HG03558 (cell line): ENCODE results near the gene C2orf68.
"Not testable (repeated sequence)": the region's sequence is repeated elsewhere in the genome, so short reads cannot be mapped to it uniquely, and the experiment has no call there.

ENCODE experiments used
- ATAC-seq: cut with Tn5 transposase; IDR thresholded peaks from one replicate; pipeline ENCODE4 v1.9.1; 2021; ENCODE audit warnings: moderate number of reproducible peaks; ENCODE audit not compliant: unreplicated experiment; ENCODE audit errors: extremely low read depth

C2orf68 gene

GRCh38 chr2:85635011-85635410, 23.1 kb upstream of the C2orf68 start:
- no peak for ATAC-seq

- no peak for ATAC-seq
Measured at GRCh38 chr2:85631316-85631715, 19.4 kb upstream of the C2orf68 start.

GRCh38 chr2:85628658-85629057, 16.8 kb upstream of the C2orf68 start:
- peak; percentile 52 for ATAC-seq

GRCh38 chr2:85623991-85624390, 12.1 kb upstream of the C2orf68 start:
- ATAC-seq: no peak

GRCh38 chr2:85621338-85621737, 9.5 kb upstream of the C2orf68 start:
- ATAC-seq: no peak

GRCh38 chr2:85619617-85620016, 7.8 kb upstream of the C2orf68 start:
- ATAC-seq: no peak

- ATAC-seq: not testable (repeated sequence)
Measured at GRCh38 chr2:85617723-85618122, 5.9 kb upstream of the C2orf68 start.

- ATAC-seq: no peak
Measured at GRCh38 chr2:85615413-85615728, 3.5 kb upstream of the C2orf68 start.

GRCh38 chr2:85614757-85615156, 2.9 kb upstream of the C2orf68 start:
- not testable (repeated sequence) for ATAC-seq

- ATAC-seq: no peak
Measured at GRCh38 chr2:85613717-85614515, 2.0 kb upstream of the C2orf68 start.

- no peak for ATAC-seq
Measured at GRCh38 chr2:85611217-85611704, 605 bp downstream of the C2orf68 start.

GRCh38 chr2:85607268-85608215, 4.3 kb downstream of the C2orf68 start:
- ATAC-seq: no peak

GRCh38 chr2:85606116-85606455, 5.8 kb downstream of the C2orf68 start:
- no peak for ATAC-seq

GRCh38 chr2:85605406-85606115, 6.3 kb downstream of the C2orf68 start:
- ATAC-seq: no peak

- ATAC-seq: no peak
Measured at GRCh38 chr2:85604568-85605339, 7.1 kb downstream of the C2orf68 start.

- not testable (repeated sequence) for ATAC-seq
Measured at GRCh38 chr2:85604133-85604444, 7.8 kb downstream of the C2orf68 start.

- peak; percentile 87 for ATAC-seq
Measured at GRCh38 chr2:85602476-85603234, 9.2 kb downstream of the C2orf68 start, which contains the start of gene TMEM150A. Gene TMEM150A, minus strand, starts transcription at chr2:85602698. Its CDS starts 750 bp downstream, at chr2:85601948.

GRCh38 chr2:85601771-85602475, 9.9 kb downstream of the C2orf68 start:
- peak; percentile 12 for ATAC-seq
